GM21576 (cell line): Measurements from ENCODE around the gene ACADVL.
"Not testable (repeated sequence)": the region's sequence is repeated elsewhere in the genome, so short reads cannot be mapped to it uniquely, and the experiment has no call there.

Source experiments
- ATAC-seq: cut with Tn5 transposase; IDR thresholded peaks from one replicate; pipeline ENCODE4 v1.9.1; 2021; ENCODE audit warnings: mild to moderate bottlenecking, moderate library complexity; ENCODE audit not compliant: unreplicated experiment

The ACADVL gene

DNA sequence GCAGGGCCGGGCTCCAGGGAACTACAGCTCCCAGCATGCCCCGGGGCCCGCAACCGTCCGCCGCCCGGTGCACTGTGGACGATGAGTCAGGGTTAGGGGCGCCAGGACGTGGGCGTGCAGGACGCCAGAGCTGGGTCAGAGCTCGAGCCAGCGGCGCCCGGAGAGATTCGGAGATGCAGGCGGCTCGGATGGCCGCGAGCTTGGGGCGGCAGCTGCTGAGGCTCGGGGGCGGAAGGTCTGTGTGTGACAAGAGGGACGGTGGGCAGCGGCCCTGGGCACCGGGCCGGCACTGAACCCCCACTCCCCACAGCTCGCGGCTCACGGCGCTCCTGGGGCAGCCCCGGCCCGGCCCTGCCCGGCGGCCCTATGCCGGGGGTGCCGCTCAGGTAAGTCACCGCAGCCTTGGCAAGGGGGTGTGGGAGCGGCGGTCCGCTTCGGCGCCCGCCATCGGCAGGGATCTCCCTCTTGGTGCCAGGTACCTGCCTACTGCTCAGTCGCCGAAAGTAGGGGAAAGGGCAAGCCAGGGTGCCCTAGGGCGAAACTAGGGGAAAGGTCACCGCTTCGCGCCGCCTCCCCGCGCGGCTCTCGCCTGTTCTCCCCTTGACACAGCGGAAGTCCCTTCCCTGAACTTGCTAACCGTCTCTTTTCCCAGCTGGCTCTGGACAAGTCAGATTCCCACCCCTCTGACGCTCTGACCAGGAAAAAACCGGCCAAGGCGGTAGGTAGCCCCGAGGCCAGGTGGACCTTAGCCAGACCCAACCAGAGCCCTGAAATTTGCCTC lies at the start of gene ACADVL, which contains the start of gene DLG4:
TSS of gene ACADVL (plus strand) at position 127 of the 781 bp plus-strand sequence. CDS start at position 174, 47 bp downstream.
TSS of gene DLG4 (minus strand) at position 25 of the 781 bp plus-strand sequence.
- ATAC-seq, result peak; percentile 44

DNA sequence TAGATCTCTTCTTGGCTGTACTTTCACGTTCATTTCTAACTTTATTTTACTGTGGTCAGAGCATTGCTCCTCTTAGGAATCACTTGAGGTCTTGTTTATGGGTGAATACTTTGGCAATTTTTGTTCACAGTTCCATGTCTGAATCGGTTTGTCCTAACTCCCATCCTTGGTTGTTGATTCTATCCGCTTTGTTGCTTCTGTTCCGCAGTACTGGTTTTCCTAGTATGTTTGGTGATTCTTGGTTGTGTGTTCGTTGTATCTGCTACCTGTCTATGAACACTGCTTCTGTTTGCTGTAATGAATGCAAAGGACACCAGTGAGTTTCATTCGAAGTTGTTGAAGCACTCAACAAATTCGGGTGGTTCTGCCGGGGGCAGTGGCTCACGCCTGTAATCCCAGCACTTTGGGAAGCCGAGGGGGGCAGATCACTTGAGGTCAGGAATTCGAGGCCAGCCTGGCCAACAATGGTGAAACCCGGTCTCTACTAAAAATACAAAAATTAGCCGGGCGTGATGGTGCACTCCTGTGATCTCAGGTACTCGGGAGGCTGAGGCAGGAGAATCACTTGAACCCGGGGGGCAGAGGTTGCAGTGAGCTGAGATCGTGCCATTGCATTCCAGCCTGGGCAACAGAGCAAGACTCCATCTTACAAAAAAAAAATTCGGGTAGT lies 47.1 kb upstream of the ACADVL start:
- not testable (repeated sequence) for ATAC-seq

DNA sequence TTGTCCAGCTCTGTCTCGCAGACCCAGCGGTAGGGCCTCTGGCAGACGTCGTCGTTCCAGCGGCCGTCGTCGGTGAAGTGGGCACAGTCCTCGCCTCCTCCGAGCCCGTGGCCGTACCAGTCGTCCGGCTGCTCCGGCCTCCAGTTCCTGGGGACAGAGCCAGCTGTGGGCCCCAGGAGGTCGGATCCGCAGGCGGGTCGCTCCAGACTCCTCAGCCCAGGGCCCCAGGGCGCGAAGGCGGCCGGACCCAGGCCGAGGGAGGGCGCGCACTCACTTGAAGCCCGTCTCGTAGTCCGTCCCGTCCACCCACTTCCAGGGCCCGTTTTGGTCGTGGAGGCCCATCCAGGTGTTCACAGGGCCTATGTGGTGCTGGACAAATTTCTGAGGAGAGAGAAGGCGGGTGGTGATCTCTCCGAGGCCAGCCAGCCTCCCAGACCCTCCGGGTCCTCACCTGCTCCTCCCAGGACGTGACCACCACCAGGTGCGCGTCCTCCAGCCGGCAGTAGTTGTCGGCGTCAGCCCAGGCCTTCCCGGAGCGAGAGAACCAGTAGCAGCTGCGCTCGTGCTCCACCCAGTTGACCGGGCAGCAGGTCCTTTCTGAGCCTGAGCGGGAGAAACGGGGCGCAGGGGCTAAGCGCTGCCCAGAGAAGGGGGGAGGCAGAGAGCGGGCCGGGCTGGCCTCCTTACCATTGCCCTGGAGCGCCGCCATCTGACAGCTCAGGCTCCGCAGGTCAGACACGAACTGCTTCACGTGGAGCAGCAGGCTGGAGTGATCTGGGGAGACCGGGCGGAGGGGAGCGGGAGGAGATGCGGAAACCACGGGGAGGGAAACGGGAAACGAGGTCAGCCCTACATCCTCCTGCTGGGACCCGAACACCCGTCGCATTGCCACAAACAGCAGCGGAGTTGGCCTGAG lies 45.8 kb upstream of the ACADVL start:
- no peak for ATAC-seq

DNA sequence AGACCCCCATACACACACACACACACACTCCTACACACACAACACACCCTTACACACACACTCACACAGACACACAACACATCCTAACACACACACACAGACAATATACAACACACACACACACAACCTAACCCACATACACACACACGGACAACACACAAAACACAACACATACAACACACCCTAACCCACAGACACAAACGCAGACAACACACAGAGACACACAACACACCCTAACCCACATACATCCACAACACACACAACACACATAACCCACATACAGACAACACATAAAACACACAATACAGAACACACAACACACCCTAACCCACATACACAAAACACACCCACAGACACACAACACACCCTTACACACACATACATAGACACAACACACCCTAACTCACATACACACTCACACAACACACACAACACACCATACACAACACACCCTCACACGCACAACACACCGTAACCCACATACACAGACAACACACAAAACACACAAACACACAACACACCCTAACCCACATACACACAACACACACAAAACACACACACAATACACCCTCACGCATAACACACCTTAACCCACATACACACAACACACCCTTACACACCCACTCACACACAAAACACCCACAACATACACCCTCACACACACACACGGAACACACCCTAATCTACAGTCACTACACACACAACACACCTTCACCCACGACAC lies 45.0 kb upstream of the ACADVL start:
- ATAC-seq, result no peak

DNA sequence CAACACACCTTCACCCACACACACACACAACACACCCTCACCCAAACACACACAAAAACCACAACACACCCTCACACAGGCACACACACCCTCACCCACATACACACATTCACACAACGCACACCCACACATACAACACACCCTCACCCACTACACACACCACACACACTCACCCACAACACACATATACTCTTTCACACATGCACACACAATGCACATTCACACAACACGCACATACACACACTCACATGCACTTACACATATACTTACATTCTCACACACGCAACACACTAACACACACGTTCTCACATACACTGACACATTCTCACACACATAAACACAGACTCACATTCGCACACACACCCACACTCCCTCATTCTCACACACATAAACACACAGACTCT lies 44.4 kb upstream of the ACADVL start:
- ATAC-seq, result no peak

DNA sequence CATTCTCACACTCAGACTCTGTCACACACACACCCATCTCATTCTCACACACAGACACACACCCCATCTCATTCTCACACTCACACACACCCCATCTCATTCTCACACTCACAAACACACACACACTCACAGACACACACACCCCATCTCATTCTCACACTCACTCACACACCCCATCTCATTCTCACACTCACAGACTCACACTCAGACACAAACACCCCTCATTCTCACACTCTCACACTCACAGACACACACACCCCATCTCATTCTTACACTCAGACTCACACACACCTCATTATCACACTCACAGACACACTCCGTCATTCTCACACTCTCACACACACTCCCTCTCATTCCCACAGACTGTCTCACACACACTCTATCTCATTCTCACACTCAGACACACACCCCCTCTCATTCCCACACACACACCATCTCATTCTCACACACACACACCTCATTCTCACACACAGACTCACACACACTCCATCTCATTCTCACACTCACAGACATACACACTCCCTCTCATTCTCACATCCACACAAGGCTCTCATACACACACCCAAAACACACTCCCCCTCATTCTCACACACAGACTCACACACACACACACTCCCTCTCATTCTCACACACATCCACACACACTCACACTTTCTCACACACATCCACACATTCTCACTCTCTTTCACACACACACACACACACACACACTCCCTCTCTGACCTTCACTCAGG lies 43.5 kb upstream of the ACADVL start:
- ATAC-seq, result no peak

DNA sequence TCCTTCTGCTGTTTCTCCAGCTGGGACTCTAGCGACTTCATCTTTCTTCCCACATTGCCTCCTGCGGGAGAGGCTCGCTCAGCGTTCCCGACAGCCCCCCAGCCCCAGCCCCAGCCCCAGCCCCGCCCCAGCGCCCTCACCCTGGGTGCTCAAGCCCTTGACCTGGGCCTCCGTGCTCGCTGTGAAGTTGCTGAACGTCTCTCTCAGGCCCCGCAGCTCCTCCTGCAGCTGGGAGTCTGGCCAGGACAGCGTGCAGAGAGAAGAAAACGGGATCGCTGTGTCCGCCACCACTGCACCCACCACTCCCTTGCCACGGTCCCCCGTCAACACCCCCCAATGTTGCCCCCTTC lies 42.9 kb upstream of the ACADVL start:
- no peak for ATAC-seq

DNA sequence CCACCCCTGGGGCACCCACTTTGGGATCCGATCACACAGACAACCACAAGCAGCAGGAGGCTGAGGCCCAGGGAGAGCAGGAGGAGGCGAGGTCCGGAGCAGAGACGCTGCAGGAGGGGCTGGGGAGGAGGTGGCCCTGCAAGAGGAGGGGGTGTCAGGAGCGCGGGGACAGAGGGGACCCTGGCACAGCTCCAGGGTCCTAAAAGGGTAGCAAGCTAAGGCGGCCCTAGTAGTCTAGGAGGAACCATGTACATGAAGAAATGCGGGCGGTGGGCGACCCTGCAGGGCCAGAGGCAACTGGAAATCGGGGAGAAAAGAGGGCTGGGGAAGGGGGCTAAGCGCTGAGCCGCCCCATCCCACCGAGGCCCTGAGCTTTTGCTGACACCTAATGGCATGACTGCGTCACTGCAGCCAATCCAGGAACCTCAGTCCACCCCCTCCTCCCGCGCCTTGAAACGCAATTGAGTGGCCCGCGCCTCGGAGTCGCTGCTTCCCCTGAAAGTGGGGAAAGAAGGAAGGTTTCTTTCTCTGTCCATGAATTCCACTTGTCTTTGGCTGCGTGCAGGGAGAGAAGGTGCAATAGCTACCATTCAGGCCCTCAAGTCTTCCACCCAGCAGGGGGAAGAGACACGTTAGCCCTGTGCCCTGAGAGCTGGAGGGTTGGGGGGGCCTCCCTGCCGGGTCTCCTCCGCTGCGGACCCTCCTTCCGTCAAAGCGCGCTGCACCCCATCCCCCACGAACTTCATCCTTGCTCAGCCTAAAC lies 42.4 kb upstream of the ACADVL start:
- ATAC-seq, result no peak

DNA sequence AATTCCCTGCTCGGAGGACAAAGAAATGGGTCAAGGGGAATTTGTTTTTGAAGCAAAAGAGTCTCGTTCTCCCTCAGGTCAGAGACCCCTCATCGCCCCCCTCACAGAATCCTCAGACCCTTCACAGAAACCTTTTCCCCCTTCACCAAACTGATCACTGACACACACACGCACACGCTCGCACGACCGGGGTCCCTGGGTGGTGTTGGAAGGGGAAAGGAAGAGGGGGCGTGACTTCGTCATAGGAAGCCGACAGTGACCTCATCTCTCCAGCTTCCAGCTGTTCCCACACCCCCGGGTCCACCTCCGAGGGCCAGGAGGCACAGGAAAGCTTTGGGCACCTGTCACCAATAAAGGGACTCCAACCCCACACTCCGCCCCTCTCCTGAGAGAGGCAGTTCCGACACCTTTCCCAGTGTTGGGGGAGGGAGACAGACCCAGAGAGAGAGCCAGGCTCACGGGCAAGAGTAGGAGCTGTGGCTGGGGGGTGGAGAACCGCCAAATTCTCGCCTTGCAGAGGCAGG lies 41.7 kb upstream of the ACADVL start:
- no peak for ATAC-seq

DNA sequence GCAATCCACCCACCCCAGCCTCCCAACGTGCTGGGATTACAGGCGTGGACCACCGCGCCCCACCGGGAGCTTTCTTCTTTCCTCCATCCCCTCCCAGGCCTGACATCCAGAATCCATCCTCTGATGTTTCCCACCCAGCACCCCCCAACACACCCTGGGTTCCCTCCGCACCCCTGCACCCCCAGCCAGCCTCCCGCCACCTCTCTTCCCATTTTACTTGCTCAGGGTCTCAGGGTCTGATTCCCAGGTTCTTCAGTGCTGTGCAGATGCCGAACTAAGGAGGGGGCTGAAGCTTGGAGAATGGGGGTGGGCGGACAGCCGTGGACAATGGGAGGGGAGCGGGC lies 40.8 kb upstream of the ACADVL start:
- ATAC-seq, result no peak

DNA sequence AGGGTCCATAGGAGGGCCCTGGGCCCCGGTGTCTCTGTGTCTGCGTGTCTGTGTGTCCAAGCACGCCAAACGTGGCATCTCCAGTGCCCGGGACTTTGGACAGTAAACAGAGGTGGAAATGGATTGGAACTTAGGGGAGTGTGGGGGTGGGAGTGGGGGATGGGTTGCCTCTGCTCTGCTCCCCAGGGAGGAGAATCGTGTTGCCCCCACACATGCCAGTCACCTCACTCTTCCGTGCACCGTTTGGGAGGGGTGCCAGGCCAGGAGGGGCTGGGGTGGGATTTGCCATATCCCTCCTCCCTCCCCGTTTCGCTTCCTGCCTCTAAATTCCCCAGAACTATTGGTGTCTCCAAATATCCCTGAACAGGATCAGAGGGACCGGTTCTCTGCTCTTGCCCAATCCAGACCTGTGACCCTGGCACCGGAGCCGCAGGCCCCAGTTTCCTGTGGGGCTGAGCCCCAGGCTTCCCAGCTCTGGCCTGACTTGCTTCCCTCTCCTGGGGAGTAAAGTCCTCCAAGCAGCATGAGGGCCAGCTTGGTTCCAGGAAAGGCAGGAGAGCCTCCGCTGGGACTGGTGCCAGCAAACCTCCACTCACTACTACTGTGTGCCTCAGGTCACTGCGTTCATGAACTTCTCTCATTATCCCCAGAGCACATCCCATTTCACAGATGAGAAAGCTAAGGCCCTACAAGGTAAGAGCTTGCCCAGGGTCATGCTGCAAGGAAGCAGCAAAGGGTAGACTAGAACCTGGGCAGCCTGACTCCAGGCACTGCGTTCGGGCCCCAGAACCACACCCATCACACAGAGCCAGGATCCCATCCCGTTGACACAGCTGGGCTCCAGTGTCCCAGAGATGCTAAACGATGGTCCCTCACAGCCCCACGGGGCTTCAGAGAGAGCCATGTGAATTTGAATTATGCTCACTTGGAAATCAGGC lies 40.2 kb upstream of the ACADVL start, which contains the start of gene ASGR1:
TSS of gene ASGR1 (minus strand) at position 54 of the 938 bp plus-strand sequence. CDS start 807 bp downstream, outside the sequence.
- no peak for ATAC-seq

DNA sequence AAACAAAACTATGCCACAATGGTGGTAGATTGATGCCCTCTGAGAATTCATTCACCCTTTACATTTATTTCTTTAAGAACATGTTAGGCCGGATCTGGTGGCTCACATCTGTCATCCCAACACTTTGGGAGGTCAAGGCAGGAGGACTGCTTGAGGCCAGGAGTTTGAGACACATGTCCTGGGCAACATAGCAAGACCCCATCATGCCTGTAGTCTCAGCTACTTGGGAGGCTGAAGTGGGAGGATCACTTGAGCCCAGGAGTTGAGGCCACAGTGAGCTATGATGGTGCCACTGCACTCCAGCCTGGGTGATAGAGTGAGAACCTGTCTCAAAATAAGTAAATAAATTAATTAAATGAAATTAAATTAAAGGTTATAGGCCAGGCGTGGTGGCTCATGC lies 37.6 kb upstream of the ACADVL start:
- not testable (repeated sequence) for ATAC-seq

DNA sequence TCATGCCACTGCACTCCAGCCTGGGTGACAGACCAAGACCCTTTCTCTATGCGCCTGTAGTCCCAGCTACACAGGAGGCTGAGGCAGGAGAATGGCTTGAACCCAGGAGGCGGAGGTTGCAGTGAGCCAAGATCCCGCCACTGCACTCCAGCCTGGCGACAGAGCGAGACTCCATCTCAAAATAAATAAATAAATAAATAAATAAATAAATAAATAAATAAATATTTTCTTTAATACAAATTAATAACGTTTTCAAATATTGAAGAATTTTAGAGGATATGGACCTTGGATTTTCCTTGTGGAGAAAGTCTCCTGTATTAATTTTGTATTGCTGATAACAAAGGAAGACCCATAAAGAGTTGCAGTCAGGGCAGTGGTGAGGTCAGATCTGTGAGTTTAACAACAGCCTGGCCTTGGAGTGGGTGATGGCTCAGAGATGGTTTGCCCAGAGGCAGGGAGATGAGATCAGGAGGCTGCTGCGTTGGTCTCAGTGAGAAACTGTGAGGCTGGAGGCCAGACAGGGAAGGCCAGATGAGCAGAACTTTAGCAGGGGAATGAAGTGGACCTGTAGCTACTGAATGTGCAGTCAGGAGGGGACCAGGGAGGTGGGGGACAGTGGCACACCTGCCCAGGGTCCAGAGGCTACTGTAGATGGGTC lies 36.2 kb upstream of the ACADVL start:
- no peak for ATAC-seq

DNA sequence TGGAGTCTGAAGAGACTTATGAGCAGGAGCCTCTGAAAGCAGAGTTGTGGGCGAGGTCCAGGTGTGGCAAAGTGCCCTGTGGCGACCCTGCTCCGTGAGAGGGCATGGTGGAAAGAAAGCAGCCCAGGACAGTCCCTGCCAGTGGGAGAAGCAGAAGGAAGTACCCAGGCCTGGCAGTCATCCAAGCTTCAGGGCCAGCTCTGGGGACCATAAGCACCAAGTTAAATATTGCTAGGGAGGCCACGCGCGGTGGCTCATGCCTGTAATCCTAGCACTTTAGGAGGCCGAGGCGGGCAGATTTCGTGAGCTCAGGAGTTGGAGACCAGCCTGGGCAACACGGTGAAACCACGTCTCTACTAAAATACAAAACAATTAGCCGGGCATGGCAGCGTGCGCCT lies 35.6 kb upstream of the ACADVL start:
- ATAC-seq, result no peak

DNA sequence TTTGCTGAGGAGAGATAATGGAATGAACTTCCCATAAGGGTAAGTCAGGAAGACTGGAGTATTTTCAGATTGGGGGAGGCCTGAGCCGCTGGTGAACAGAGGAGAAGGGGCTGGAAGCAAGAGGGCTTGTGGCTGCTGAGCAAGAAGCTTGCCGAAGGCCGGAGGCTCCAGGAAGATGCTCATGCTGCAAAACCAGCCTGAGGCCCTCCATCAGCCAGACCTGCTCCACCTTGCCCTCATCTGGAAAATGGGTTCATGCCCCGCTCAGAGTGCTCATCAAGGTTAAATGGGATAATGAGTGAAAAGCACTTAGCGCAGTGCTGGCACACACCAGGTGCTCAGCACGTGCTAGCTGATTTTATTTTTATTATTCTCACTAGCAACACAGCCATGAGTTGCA lies 35.1 kb upstream of the ACADVL start:
- no peak for ATAC-seq

DNA sequence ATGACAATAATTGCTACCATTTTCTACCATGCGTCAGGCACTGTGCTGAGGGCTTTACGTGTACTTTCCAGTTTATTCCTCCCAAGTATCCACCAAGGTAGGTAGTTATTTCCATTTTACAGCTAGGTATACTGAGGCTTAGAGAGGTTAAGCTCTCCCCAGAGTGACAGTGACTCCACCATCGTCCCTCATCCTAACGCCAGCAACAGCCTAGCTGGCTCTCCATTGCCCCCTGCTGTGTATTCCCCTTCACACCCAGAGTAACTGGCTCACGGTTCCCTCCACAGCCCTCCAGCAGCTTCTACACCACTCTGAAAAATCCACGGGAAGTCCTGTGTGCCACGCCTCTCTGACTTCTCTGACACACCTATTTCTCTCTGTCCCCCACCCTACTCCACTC lies 33.5 kb upstream of the ACADVL start:
- no peak for ATAC-seq

DNA sequence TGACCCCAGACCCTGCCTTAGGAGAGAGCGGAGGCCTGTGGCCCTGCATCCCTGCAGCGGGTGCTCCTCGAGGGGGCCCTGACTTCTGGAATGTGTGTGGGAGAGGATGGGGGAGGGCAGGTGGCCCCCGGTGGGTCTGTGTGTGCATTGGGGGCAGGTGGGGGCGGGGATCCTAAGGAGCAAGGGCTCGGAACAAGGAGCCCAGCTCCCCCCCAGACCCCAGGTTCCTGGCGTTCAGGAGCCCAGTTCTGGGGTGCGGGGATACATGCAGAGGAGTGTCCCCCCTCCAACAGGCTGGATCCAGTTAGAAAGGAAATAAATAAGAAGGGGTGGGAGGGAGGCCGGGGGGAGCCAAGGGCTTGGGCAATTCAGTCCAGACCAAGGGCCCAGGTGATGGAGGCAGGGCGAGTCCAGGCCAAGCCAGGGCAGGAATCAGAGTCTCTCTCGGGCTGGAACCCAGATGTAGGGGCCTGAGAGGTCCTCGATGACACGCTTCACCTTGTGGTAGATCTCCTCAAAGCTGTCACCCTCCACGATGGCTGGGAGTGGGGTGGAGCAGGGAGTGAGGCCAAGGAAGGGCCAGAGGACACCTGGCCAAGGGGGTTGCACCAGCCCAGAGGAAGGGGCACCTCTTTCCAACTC lies 29.3 kb upstream of the ACADVL start:
- no peak for ATAC-seq
